HG03097 (cell line): ENCODE data around the gene NT5C2.
A peak's percentile ranks its signal among the peaks of the same experiment; 100 is the strongest.
"Not testable (repeated sequence)": the region's sequence is repeated elsewhere in the genome, so short reads cannot be mapped to it uniquely, and the experiment has no call there.

Source experiments
- ATAC-seq: cut with Tn5 transposase; IDR thresholded peaks from one replicate; pipeline ENCODE4 v1.9.1; 2021; ENCODE audit not compliant: unreplicated experiment, low FRiP score

NT5C2 gene

DNA sequence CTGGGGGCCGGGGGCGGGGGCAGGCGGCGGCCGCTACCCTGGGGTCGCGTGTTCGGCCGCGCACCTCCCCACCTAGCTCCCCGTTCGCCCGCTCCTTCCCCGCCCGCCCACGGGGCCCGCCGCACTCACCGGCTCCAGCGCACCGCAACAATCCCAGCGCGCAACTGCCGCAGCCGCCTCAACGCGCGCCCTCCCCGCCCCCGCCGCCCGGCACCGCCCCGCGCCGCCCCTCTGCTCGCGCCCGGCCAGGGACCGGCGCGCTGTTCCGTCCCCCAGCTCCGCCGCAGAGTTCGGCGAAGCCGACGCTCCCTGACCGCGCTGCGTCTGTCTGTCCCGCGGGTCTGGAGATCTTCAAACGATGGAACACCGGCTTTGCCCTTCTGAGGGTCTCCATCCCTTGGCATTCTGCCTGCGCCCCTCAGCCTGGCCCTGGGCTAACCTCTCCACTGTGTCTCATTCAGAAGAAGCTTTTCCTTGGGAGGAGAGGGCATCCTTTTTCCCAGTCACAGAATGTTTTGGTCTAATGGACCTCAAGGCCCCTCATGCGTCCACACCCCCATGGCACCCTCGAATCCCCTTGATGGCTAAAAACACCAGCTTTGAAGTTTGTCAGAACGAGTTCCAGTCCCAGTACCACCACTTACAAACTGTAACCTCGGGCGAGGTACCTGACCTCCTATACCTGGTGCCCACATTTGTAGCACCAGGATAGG lies at the start of gene NT5C2:
NT5C2 (minus strand) TSS at position 166 of the 713 bp plus-strand sequence. CDS start 18,314 bp downstream, outside the sequence.
- ATAC-seq: peak; percentile 60

DNA sequence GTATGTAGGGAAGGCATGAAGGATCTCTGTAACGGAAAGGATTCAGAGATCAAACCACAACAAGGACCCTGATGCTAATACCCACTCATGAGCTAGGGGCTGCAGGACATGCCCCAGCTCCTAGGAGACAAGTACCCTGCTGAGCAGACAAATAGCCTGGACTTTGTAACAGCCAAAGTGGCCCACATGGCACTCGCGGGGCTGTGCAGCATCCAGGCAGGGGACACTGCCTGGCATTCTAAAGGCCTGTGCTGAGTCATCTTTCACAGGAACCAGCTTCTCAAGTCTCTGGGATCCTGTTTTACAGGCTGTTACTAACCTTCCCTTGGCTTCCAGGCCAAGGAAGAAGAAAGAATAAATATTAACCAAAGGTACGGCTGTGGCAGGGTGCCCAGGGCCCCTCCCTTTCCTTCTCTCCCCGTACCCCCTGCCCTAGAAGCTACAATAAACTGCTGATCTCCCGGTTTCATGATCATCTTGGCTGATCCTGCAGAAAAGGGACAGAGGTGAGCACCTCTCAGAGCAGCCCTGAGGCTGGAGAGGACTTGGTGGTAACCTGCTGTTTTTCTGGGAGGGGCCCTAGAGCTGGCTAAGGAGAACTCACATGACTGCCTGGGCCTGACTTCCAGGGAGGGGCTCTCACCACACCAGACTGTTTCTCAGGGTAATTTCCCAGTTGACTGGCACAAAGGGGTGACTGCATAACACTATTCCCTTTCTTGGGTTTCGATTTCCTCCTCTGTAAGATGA lies 48.4 kb upstream of the NT5C2 start:
- no peak for ATAC-seq

- ATAC-seq: no peak
These were observed 45.6 kb upstream of the NT5C2 start for GRCh38 chr10:103238506-103239252.

- no peak for ATAC-seq
These were observed 42.7 kb upstream of the NT5C2 start for GRCh38 chr10:103235775-103236174.

DNA sequence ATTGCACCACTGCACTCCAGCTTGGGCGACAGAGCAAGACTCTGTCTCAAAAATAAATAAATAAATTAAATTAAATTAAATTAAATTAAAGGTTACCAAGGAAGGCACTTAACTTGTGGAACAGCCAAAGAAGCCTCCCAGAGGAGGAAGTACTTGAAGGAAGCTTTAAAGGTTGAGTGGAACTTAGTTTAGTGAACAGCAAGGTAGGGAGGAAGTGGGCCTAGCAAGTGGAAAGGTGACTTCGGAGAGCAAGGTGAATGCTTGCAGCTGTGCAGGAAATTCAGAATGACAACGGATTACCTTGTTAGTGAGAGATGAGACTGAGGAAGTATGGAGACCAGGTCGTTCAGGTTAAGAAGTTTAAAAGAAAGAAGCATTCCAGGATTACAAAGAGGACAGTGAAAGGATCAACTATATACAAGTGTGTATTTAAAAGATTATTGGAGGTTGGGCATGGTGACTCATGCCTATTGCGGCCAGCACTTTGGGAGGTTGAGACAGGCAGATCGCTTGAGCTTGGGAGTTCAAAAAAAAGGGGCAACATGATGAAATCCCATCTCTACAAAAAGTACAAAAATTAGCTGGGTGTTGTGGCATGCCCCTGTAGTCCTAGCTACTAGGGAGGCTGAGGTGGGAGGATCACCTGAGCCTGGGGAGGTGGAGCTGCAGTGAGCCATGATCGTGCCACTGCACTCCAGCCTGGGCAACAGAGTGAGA lies 39.9 kb upstream of the NT5C2 start:
- ATAC-seq: no peak

- no peak for ATAC-seq
These were observed 39.1 kb upstream of the NT5C2 start for GRCh38 chr10:103232131-103232673.

GRCh38 chr10:103231047-103231551 lies 38.0 kb upstream of the NT5C2 start:
- ATAC-seq: no peak

DNA sequence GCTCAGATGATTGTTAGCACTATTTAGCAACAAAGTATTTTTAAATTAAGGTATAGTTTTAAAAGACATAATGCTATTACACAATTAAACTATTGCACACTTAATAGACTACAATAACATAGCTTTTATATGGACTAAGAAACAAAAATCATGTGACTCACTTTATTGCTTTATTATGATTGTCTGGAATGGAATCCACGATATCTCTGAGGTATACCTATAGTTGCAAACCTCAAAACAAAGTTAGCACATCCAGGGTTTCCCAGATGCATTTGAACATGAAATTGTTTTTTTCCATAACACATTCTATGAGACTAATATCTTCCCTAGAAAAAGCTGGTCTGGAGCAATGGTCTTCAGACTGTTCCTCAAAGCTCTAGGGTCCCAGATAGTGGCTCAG lies 34.3 kb upstream of the NT5C2 start:
- ATAC-seq: no peak

GRCh38 chr10:103225939-103226338 lies 32.9 kb upstream of the NT5C2 start:
- no peak for ATAC-seq

GRCh38 chr10:103224721-103225120 lies 31.6 kb upstream of the NT5C2 start:
- not testable (repeated sequence) for ATAC-seq

DNA sequence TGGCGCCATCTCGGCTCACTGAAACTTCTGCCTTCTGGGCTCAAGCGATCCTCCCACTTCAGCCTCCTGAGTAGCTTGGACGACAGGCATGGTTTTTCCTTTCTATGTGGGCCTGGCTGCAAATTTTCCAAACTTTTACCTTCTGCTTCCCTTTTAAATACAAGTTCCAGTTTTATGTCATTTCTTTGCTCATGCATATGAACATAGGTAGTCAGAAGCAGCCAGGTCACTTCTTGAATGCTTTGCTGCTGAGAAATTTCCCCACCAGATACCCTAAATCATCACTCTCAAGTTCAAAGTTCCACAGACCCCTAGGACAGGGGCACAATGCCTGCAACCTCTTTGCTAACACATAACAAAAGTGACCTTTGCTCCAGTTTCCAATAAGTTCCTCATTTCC lies 31.1 kb upstream of the NT5C2 start:
- ATAC-seq: no peak

GRCh38 chr10:103216362-103216761 lies 23.3 kb upstream of the NT5C2 start:
- not testable (repeated sequence) for ATAC-seq

- ATAC-seq: no peak
These were observed 22.5 kb upstream of the NT5C2 start for GRCh38 chr10:103215601-103216000.

DNA sequence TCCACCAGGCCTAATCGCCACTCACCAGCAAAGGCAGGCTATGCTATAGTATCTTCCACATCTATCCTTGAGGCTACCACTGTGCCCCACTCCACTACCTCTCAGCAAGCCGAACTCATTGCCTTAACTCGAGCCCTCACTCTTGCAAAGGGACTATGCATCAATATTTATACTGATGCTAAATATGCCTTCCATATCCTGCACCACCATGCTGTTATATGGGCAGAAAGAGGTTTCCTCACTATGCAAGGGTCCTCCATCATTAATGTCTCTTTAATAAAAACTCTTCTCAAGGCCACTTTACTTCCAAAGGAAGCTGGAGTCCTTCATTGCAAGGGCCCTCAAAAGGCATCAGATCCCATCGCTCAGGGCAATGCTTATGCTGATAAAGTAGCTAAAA lies 17.2 kb upstream of the NT5C2 start:
- ATAC-seq: not testable (repeated sequence)

DNA sequence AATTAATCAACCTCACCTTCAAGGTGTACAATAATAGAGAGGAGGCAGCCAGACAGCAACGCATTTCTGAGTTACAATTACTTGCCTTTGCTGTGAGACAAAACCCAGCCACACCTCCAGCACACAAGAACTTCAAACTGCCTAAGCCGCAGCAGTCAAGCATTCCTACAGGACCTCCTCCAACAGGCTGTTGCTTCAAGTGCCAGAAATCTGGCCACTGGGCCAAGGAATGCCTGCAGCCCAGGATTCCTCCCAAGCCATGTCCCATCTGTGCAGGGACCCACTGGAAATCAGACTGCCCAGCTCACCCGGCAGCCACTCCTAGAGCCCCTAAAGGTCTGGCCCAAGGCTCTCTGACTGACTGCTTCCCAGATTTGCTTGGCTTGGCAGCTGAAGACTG lies 14.6 kb upstream of the NT5C2 start:
- not testable (repeated sequence) for ATAC-seq

GRCh38 chr10:103207141-103207540 lies 14.1 kb upstream of the NT5C2 start:
- ATAC-seq: no peak

GRCh38 chr10:103206715-103207114 lies 13.6 kb upstream of the NT5C2 start:
- not testable (repeated sequence) for ATAC-seq

- not testable (repeated sequence) for ATAC-seq
These were observed 12.3 kb upstream of the NT5C2 start for GRCh38 chr10:103205401-103205800.

DNA sequence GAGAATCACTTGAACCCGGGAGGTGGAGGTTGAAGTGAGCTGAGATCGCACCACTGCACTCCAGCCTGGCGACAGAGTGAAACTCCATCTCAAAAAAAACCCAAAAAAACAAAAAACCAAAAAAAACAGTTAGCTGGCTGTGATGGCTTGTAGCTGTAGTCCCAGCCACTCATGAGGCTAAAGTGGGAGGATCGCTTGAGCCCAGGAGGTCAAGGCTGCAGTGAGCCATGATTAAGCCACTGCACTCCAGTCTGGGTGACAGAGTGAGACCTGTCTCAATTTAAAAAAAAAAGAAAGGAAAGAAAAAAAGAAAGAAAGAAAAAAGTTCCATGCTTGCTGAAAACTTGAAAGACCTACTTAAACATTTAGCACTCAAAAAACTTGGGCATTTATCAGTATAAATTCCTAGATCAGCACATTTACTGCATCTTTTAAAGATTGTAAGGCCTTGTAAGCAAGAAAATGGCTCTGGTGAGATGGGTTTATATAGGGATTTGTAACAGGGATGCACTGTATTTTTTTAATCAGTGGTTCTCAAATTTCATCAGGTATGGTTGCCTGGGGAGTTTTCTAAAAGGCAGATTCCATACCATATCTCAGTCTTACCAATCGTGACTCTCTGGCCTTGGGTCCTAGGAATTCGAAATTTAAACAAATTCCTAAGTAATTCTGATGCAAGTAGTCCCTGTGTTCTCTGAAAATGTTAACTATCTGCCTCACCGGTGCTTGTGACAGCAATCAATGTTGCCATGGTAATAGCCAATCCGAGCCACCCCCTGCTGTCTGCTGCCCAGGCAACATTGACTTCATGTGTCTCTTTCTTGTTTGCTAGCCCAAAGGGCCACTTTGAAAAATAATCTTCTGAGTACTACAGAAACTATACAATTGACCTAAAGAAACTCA lies 11.5 kb upstream of the NT5C2 start:
- ATAC-seq: no peak
